Mesendoderm (in vitro differentiated cells): ENCODE data around the gene RREB1.

Experiments
- DNase-seq: peaks from one replicate; pipeline ENCODE4 v3.0.0; 2013
- H2AK5ac ChIP-seq: 2 replicates; pipeline ENCODE4 v1.6.1; 2013; ENCODE audit warnings: low read length, inconsistent platforms
- H2BK120ac ChIP-seq: 2 replicates; pipeline ENCODE4 v1.6.1; 2013; ENCODE audit warnings: low read depth, mild to moderate bottlenecking, low read length, moderate library complexity, mixed read lengths
- H2BK15ac ChIP-seq: replicated peaks from 2 replicates; pipeline ENCODE4 v1.6.1; 2013; ENCODE audit warnings: low read depth, mild to moderate bottlenecking, moderate library complexity
- H2BK5ac ChIP-seq: 2 replicates; pipeline ENCODE4 v1.6.1; 2013; ENCODE audit warnings: low read length, inconsistent platforms
- H3K18ac ChIP-seq: 2 replicates; pipeline ENCODE4 v1.6.1; 2013; ENCODE audit warnings: mild to moderate bottlenecking, low read length, mixed read lengths
- H3K23ac ChIP-seq: one replicate; pipeline ENCODE4 v1.6.1; 2013; ENCODE audit warnings: low read length
- H3K27ac ChIP-seq: 2 replicates; pipeline ENCODE4 v1.5.1; 2013; ENCODE audit warnings: low read depth, mild to moderate bottlenecking, inconsistent platforms, low read length, moderate library complexity
- H3K27me3 ChIP-seq: 2 replicates; pipeline ENCODE4 v1.6.1; 2013; ENCODE audit warnings: low read length, control low read depth, mild to moderate bottlenecking, inconsistent platforms; ENCODE audit not compliant: insufficient read depth, poor library complexity
- H3K36me3 ChIP-seq: 2 replicates; pipeline ENCODE4 v1.6.1; 2013; ENCODE audit warnings: low read length, inconsistent platforms; ENCODE audit not compliant: control insufficient read depth, insufficient read depth
- H3K4ac ChIP-seq: one replicate; pipeline ENCODE4 v1.6.1; 2013; ENCODE audit warnings: low read depth, mild to moderate bottlenecking, low read length, moderate library complexity
- H3K4me1 ChIP-seq: 2 replicates; pipeline ENCODE4 v1.6.1; 2013; ENCODE audit warnings: low read depth, low read length, inconsistent platforms; ENCODE audit not compliant: control insufficient read depth
- H3K4me2 ChIP-seq: 2 replicates; pipeline ENCODE4 v1.6.1; 2013; ENCODE audit warnings: low read length
- H3K4me3 ChIP-seq: 2 replicates; pipeline ENCODE4 v1.5.1; 2013; ENCODE audit warnings: mild to moderate bottlenecking, low read length
- H3K56ac ChIP-seq: one replicate; pipeline ENCODE4 v1.6.1; 2013; ENCODE audit warnings: low read length
- H3K79me1 ChIP-seq: 2 replicates; pipeline ENCODE4 v1.6.1; 2013; ENCODE audit warnings: low read length, inconsistent platforms
- H3K79me2 ChIP-seq: 2 replicates; pipeline ENCODE4 v1.6.1; 2013; ENCODE audit warnings: mild to moderate bottlenecking, low read length; ENCODE audit not compliant: control insufficient read depth, insufficient read depth
- H3K9ac ChIP-seq: 2 replicates; pipeline ENCODE4 v1.6.1; 2013; ENCODE audit warnings: low read length, inconsistent platforms
- H4K5ac ChIP-seq: one replicate; pipeline ENCODE4 v1.6.1; 2013; ENCODE audit warnings: low read length
- H4K8ac ChIP-seq: one replicate; pipeline ENCODE4 v1.6.1; 2013; ENCODE audit warnings: low read depth, mild to moderate bottlenecking, control low read depth, low read length, moderate library complexity
- WGBS: extraction: QIAGEN DNeasy Blood & Tissue Kit; methylation state at CpG from one replicate; pipeline ENCODE4 v1.1.7; 2013; ENCODE audit warnings: low lambda C conversion rate, missing lambda C conversion rate; ENCODE audit not compliant: insufficient coverage; ENCODE audit errors: extremely low coverage; 5-methylcytosine and 5-hydroxymethylcytosine counted together

RREB1 gene

GRCh38 chr6:7067305-7067704, 40.5 kb upstream of the RREB1 start:
- Histone ChIP-seq H4K8ac (no peak overlapping the region), H3K79me1 (no peaks in the 10 kb centered on the region), H3K4me2 (no peak overlapping the region), H2BK15ac (no peak overlapping the region), H3K18ac (peak overlapping the region; percentile 22), H2BK120ac (no peak overlapping the region), H3K4me3 (no peak overlapping the region), H3K23ac (no peak overlapping the region), H3K79me2 (no peaks in the 10 kb centered on the region), H4K5ac (no peak overlapping the region), H3K9ac (no peak overlapping the region), H3K4ac (no peak overlapping the region), H3K27me3 (no peaks in the 10 kb centered on the region), H2BK5ac (no peak overlapping the region), H3K36me3 (no peaks in the 10 kb centered on the region), H3K27ac (no peak overlapping the region), H2AK5ac (no peak overlapping the region), H3K56ac (no peak overlapping the region), H3K4me1 (no peaks in the 10 kb centered on the region)
- DNase-seq = no peak
- WGBS = no CpG with 5 or more reads among the region's 3 CpGs

DNA sequence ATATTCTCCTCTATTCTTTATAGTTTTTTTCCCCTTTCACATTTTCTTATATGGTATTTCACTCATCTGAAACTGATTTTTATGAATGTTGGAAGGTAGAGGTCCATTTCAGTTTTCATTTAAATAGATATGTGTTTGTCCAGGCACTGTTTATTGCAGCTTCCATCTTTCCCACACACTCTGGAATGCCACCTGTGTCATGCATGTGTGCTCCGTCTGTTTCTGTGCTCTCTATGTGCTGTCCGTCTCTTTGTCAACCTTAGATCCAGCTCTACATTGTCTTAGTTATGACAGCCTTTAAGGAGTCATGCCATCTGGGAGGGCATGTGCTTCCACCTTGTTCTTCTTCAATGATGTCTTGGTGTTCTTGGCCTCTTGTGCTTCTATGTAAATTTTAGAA, 36.4 kb upstream of the RREB1 start:
- H2BK120ac ChIP-seq = no peak overlapping the region
- no peak overlapping the region for H2AK5ac ChIP-seq
- no peak overlapping the region for H3K4ac ChIP-seq
- H3K27ac ChIP-seq = no peak overlapping the region
- H3K36me3 ChIP-seq = no peaks in the 10 kb centered on the region
- no peaks in the 10 kb centered on the region for H3K27me3 ChIP-seq
- no peaks in the 10 kb centered on the region for H3K4me1 ChIP-seq
- DNase-seq = no peak
- H3K18ac ChIP-seq = no peak overlapping the region
- no peak overlapping the region for H2BK5ac ChIP-seq
- no peak overlapping the region for H3K56ac ChIP-seq
- no peak overlapping the region for H4K5ac ChIP-seq
- H3K9ac ChIP-seq = no peak overlapping the region
- whole genome bisulfite sequencing = no CpG with 5 or more reads among the region's 2 CpGs
- no peak overlapping the region for H2BK15ac ChIP-seq
- H4K8ac ChIP-seq = no peak overlapping the region
- H3K4me2 ChIP-seq = no peak overlapping the region
- H3K4me3 ChIP-seq = no peak overlapping the region
- no peaks in the 10 kb centered on the region for H3K79me2 ChIP-seq
- H3K23ac ChIP-seq = no peak overlapping the region
- no peaks in the 10 kb centered on the region for H3K79me1 ChIP-seq

DNA sequence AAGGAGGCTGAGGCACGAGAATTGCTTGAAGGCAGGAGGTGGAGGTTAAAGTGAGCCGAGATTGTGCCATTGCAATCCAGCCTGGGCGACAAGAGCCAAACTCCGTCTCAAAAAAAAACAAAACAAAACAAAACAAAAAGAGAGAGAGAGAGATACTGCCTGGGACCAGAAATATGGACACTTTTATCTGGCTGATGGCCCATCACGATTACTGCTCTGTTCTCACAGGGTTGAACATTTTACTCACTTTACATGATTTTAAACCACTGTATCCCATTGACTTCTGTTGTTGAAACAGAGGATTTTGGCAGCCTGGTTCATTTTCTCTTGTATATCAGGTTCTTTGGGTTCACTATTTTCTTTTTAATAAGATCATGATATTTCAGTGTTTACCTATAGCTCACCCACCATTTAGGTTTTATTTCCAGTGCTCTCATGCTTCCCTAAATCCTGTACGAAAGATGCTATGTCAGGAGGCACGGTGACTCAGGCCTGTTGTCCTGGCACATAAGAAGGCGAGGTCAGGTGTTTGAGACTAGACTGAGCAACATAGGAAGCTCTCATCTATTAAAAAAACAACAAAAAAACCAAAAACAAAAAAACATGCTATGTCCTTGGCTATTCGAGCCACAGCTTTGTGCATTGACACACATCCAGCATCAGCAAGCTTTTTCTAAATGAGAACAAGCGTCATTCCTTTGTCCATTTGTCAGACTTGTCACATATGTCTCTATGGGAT, 34.5 kb upstream of the RREB1 start:
- Histone ChIP-seq H3K79me2 (no peaks in the 10 kb centered on the region), H2BK5ac (no peak overlapping the region), H3K4ac (no peak overlapping the region), H3K79me1 (no peaks in the 10 kb centered on the region), H2BK120ac (no peak overlapping the region), H3K27me3 (no peaks in the 10 kb centered on the region), H3K4me2 (no peak overlapping the region), H3K56ac (no peak overlapping the region), H3K36me3 (no peaks in the 10 kb centered on the region), H3K4me3 (no peak overlapping the region), H2BK15ac (no peak overlapping the region), H3K18ac (no peak overlapping the region), H2AK5ac (no peak overlapping the region), H3K4me1 (no peaks in the 10 kb centered on the region), H3K27ac (no peak overlapping the region), H4K8ac (no peak overlapping the region), H4K5ac (no peak overlapping the region), H3K9ac (no peak overlapping the region), H3K23ac (no peak overlapping the region)
- WGBS = no CpG with 5 or more reads among the region's 10 CpGs
- no peak for DNase-seq

DNA sequence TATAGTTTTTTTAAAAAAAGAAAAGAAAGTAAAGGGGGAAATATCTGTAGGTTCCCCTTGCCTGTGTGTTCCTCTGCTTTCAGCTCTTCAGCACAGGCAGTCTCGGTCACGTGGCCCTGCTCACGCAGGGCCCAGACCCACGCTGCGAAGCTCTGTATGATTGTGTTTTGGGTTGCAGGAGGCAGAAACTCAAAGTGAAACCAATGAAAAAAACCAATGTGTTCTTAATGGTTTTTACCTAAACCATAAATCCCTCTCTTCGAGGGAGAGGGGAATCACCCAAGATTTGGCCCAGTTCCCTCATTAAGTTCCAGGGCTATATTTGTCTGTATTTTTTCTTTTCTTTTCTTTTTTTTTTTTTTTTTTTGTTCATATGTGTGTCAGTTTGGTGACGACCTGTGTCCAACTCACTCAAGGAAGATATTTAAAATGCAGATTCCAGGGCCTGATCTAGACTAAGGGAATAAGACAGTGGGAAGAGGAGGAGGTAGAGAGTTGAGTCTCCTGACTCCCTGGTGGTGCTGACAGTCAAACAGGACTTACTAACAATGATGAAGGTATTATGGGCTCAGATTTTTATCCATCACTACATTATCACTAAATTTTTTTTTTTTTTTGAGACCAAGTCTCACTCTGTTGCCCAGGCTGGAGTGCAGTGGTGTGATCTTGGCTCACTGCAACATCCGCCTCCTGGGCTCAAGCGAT, 33.8 kb upstream of the RREB1 start:
- H3K23ac ChIP-seq = no peak overlapping the region
- no CpG with 5 or more reads among the region's 9 CpGs for WGBS

DNA sequence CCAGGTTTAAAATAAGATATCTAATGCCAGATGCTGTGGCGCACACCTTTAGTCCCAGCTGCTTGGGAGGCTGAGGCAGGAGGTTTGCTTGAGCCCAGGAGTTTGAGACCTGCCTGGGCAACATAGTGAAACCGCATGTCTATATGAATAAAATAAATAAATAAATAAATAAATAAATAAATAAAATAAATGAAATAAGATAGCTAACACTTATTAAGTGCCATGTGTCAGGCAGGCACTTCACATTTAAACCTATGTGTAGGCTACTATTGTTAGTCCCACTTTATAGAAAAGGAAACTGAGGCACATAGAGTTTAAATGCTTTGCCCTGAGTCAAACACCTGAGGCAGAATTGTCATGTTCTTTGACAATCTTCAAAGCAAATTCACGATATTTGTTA, 32.9 kb upstream of the RREB1 start:
- no peaks in the 10 kb centered on the region for H3K79me2 ChIP-seq
- no peak overlapping the region for H2AK5ac ChIP-seq
- no peak overlapping the region for H3K18ac ChIP-seq
- no peak overlapping the region for H3K27ac ChIP-seq
- H2BK15ac ChIP-seq = no peak overlapping the region
- no peak overlapping the region for H4K5ac ChIP-seq
- H3K9ac ChIP-seq = no peak overlapping the region
- WGBS = no CpG with 5 or more reads among the region's 3 CpGs
- no peak overlapping the region for H2BK120ac ChIP-seq
- no peak for DNase-seq
- H2BK5ac ChIP-seq = no peak overlapping the region
- no peaks in the 10 kb centered on the region for H3K79me1 ChIP-seq
- H3K4me2 ChIP-seq = no peak overlapping the region
- no peaks in the 10 kb centered on the region for H3K27me3 ChIP-seq
- no peak overlapping the region for H4K8ac ChIP-seq
- no peak overlapping the region for H3K4ac ChIP-seq
- H3K4me1 ChIP-seq = no peaks in the 10 kb centered on the region
- H3K23ac ChIP-seq = no peak overlapping the region
- no peak overlapping the region for H3K4me3 ChIP-seq
- no peak overlapping the region for H3K56ac ChIP-seq
- no peaks in the 10 kb centered on the region for H3K36me3 ChIP-seq

More for the DNA sequence above, 33.8 kb upstream of the RREB1 start:
- Histone ChIP-seq H3K9ac (no peak overlapping the region), H2BK15ac (no peak overlapping the region), H3K18ac (peak overlapping the region; percentile 60), H2AK5ac (no peak overlapping the region), H3K36me3 (no peaks in the 10 kb centered on the region), H3K56ac (no peak overlapping the region), H3K27me3 (no peaks in the 10 kb centered on the region), H4K8ac (no peak overlapping the region), H4K5ac (no peak overlapping the region), H2BK120ac (peak overlapping the region; percentile 28), H3K4me3 (no peak overlapping the region), H3K4me2 (no peak overlapping the region), H3K79me1 (no peaks in the 10 kb centered on the region), H3K4me1 (no peaks in the 10 kb centered on the region), H3K4ac (no peak overlapping the region), H2BK5ac (no peak overlapping the region), H3K27ac (no peak overlapping the region), H3K79me2 (no peaks in the 10 kb centered on the region)
- DNase-seq = no peak
